Smooth muscle cell (in vitro differentiated cells): ENCODE measurements around the gene CTNND1. TPM values are rescaled to one million over a fixed set of nuclear protein-coding genes. Genes with fewer than 3 reads are reported as not detected.

Experiments
- DNase-seq: peaks from one replicate; lab custom pipeline; 2025; ENCODE audit not compliant: unreplicated experiment; lab: John Stamatoyannopoulos, UW
- H2AFZ ChIP-seq: fragments of 200-600 bp; sonication (generic); 2 replicates; pipeline ENCODE4 v1.6.0; 2016; ENCODE audit warnings: antibody characterized with exemption, low read depth, mild to moderate bottlenecking
- H3F3A ChIP-seq: fragments of 200-600 bp; sonication (generic); 2 replicates; pipeline ENCODE4 v1.6.0; 2017; ENCODE audit warnings: antibody characterized with exemption, low read depth
- H3K27ac ChIP-seq: fragments of 200-600 bp; sonication (generic); 2 replicates; pipeline ENCODE4 v1.5.1; 2016; ENCODE audit warnings: low read depth, mild to moderate bottlenecking
- H3K27me3 ChIP-seq: fragments of 200-600 bp; sonication (generic); 2 replicates; pipeline ENCODE4 v1.6.1; 2016; ENCODE audit warnings: low read depth, mild to moderate bottlenecking
- H3K36me3 ChIP-seq: fragments of 200-600 bp; sonication (generic); 2 replicates; pipeline ENCODE4 v1.5.1; 2016; ENCODE audit warnings: low read depth
- H3K4me1 ChIP-seq: fragments of 200-600 bp; sonication (generic); 2 replicates; pipeline ENCODE4 v1.5.1; 2016; ENCODE audit warnings: low read depth
- H3K4me2 ChIP-seq: fragments of 200-600 bp; sonication (generic); 2 replicates; pipeline ENCODE4 v1.6.0; 2016; ENCODE audit warnings: mild to moderate bottlenecking
- H3K4me3 ChIP-seq: fragments of 200-600 bp; sonication (generic); 2 replicates; pipeline ENCODE4 v1.5.1; 2016; ENCODE audit warnings: mild to moderate bottlenecking
- H3K79me2 ChIP-seq: fragments of 200-600 bp; sonication (generic); 2 replicates; pipeline ENCODE4 v1.6.0; 2016; ENCODE audit warnings: low read depth, mild to moderate bottlenecking
- H3K9ac ChIP-seq: fragments of 200-600 bp; sonication (generic); 2 replicates; pipeline ENCODE4 v1.6.0; 2016; ENCODE audit warnings: low read depth
- H3K9me3 ChIP-seq: fragments of 200-600 bp; sonication (generic); replicated peaks from 2 replicates; pipeline ENCODE4 v1.5.1; 2016; ENCODE audit warnings: low read depth
- H4K20me1 ChIP-seq: fragments of 200-600 bp; sonication (generic); 2 replicates; pipeline ENCODE4 v1.6.0; 2016; ENCODE audit warnings: low read depth
- WGBS: methylation state at CpG from one replicate; pipeline ENCODE4 v1.1.7; 2016; ENCODE audit warnings: low lambda C conversion rate; 5-methylcytosine and 5-hydroxymethylcytosine counted together
- polyA plus RNA-seq: library from polyadenylated mRNA; unstranded; fragments of >200 nt; fragmentation: Nextera tagmentation; extraction: Ambion mirVana; gene quantifications from 2 replicates; pipeline ENCODE4 v1.2.1, GENCODE V29; 2016
- total RNA-seq: library from RNA; depleted of rRNA; stranded (reverse); fragments of >200 nt; gene quantifications from 2 replicates; pipeline ENCODE4 v1.2.3, GENCODE V29; 2014
- TF ChIP-seq, protein P1 (sequence below): fragments of 200-600 bp; sonication (generic); IDR thresholded peaks from 2 replicates; pipeline ENCODE4 v1.5.1; 2017; ENCODE audit warnings: borderline replicate concordance, mild to moderate bottlenecking, antibody characterized with exemption; ENCODE audit not compliant: insufficient read depth, poor library complexity, severe bottlenecking

The CTNND1 gene
- total and polyA plus RNA-seq, 2 experiments from 2014 or later = 66.0 to 135 TPM

- Histone ChIP-seq H3K27ac (peak overlapping the region; percentile 74), H3K27me3 (no peaks in the 10 kb centered on the region), H3K9me3 (no peaks in the 10 kb centered on the region), H3K4me3 (no peak overlapping the region), H3K4me1 (peaks cover 16% of the 10 kb centered on the region), H2AFZ (no peak overlapping the region), H4K20me1 (peaks cover 87% of the 10 kb centered on the region), H3F3A (peaks cover 23% of the 10 kb centered on the region), H3K36me3 (peaks cover 11% of the 10 kb centered on the region), H3K9ac (no peak overlapping the region), H3K79me2 (peaks cover 90% of the 10 kb centered on the region), H3K4me2 (no peak overlapping the region)
- TF ChIP-seq, protein P1, sequence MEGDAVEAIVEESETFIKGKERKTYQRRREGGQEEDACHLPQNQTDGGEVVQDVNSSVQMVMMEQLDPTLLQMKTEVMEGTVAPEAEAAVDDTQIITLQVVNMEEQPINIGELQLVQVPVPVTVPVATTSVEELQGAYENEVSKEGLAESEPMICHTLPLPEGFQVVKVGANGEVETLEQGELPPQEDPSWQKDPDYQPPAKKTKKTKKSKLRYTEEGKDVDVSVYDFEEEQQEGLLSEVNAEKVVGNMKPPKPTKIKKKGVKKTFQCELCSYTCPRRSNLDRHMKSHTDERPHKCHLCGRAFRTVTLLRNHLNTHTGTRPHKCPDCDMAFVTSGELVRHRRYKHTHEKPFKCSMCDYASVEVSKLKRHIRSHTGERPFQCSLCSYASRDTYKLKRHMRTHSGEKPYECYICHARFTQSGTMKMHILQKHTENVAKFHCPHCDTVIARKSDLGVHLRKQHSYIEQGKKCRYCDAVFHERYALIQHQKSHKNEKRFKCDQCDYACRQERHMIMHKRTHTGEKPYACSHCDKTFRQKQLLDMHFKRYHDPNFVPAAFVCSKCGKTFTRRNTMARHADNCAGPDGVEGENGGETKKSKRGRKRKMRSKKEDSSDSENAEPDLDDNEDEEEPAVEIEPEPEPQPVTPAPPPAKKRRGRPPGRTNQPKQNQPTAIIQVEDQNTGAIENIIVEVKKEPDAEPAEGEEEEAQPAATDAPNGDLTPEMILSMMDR = no peak
- 80% methylated on average over 8 of the region's 8 CpGs for WGBS
- no peak for DNase-seq
These were observed 31.9 kb downstream of the CTNND1 start for GRCh38 chr11:57793351-57794115.

DNA sequence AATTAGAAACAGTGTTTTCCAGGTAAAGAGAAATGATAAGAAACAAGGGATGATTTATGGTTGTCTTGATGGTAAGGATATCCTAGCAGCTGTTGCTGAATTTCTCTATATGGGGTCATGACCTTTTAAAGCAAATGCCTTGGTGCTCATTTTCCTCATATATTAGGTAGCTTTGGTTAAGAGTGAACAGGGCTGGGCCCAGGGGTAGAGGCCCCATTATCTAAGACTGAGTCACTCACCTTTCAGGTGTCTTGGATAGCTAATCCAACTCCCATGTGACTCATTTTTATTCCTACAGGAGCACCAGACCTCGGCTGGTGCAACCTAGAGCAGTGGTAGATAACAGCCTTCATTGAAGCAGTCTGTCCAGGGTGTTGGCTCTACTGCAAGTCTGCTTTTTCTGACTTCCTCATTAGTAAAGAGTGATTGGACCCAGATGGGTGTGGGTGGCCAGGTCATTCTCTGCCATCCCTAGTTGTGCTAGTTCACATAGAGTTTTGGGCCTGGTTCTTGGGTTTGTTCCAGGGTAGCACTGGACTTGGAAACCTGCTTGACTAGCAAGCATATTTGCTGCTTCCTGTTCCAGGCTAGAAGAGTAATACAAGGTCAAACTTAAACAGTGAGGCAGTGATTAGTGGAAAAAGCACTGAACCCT lies 37.4 kb downstream of the CTNND1 start:
- no peaks in the 10 kb centered on the region for H3K27me3 ChIP-seq
- peaks cover 25% of the 10 kb centered on the region for H3K36me3 ChIP-seq
- 40% methylated on average over 1 of the region's 1 CpG for WGBS
- peaks cover 79% of the 10 kb centered on the region for H3K79me2 ChIP-seq
- H3K4me1 ChIP-seq = no peaks in the 10 kb centered on the region
- H3F3A ChIP-seq = peaks cover 26% of the 10 kb centered on the region
- peaks cover 86% of the 10 kb centered on the region for H4K20me1 ChIP-seq
- H3K27ac ChIP-seq = peak overlapping the region; percentile 77
- H3K9me3 ChIP-seq = no peaks in the 10 kb centered on the region
- no peak overlapping the region for H2AFZ ChIP-seq
- H3K4me2 ChIP-seq = no peak overlapping the region
- H3K9ac ChIP-seq = no peak overlapping the region
- no peak for DNase-seq
- no peak overlapping the region for H3K4me3 ChIP-seq
- TF ChIP-seq, protein P1 = no peak

DNA sequence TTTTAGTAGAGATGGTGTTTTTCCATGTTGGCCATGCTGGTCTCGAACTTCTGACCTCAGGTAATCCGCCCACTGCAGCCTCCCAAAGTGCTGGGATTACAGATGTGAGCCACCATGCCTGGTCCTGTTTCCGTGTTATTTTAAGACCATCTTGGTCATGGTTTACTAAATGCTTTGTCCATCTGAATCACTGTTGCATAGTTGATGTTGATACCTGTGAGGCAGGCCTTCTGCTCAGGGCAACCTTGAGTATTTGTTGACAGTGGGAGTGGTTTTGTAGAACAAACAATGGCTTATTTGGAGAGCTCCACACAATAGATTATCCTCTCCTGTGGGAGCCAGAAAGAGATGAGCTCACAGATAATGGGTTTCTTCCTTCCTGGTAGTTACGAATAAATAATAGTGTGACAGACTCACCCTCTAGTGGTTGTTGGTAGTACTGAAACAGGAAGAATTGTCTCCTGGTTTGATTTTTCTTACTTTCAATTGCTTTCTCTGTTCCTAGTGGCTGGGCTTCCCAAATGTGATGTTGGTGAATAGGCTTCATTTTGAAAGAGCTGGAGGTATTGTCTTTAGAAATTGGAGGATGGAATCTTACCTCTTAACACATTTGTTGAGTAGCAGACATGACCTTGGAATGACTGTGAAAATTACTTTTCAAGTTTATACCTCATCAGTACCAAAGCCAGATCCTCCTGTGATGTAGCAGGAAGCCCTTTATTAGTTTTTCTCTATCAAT lies 39.0 kb downstream of the CTNND1 start:
- Histone ChIP-seq H3K27ac (peak overlapping the region; percentile 77), H3K4me2 (no peak overlapping the region), H3K4me3 (no peak overlapping the region)

More for the DNA sequence above, 39.0 kb downstream of the CTNND1 start:
- WGBS = 46% methylated on average over 4 of the region's 4 CpGs
- Histone ChIP-seq H3K9ac (no peak overlapping the region), H3K36me3 (peaks cover 27% of the 10 kb centered on the region), H4K20me1 (peaks cover 86% of the 10 kb centered on the region), H3F3A (peaks cover 18% of the 10 kb centered on the region), H3K4me1 (no peaks in the 10 kb centered on the region), H2AFZ (no peak overlapping the region), H3K27me3 (no peaks in the 10 kb centered on the region), H3K79me2 (peaks cover 71% of the 10 kb centered on the region), H3K9me3 (no peaks in the 10 kb centered on the region)
- TF ChIP-seq, protein P1 = peak; percentile 77
- no peak for DNase-seq
